NK-92 (cell line): ENCODE results near the gene PRODH.
"Not testable (repeated sequence)": the region's sequence is repeated elsewhere in the genome, so short reads cannot be mapped to it uniquely, and the experiment has no call there.

ENCODE experiments used
- DNase-seq: peaks from one replicate; lab custom pipeline; 2025; ENCODE audit not compliant: unreplicated experiment; lab: John Stamatoyannopoulos, UW

PRODH gene

GRCh38 chr22:18909556-18909955, 26.5 kb downstream of the PRODH start:
- no peak for DNase-seq

- no peak for DNase-seq
These were observed 29.2 kb downstream of the PRODH start for GRCh38 chr22:18906896-18907295.

- DNase-seq, result not testable (repeated sequence)
These were observed 29.7 kb downstream of the PRODH start for GRCh38 chr22:18906410-18906745.

GRCh38 chr22:18905540-18906409, 30.3 kb downstream of the PRODH start, which contains the start of gene DGCR6:
Gene DGCR6 (plus strand): TSS chr22:18906320. CDS start chr22:18906375, 55 bp downstream.
- no peak for DNase-seq

GRCh38 chr22:18896037-18896657, 39.9 kb downstream of the PRODH start:
- DNase-seq, result not testable (repeated sequence)

GRCh38 chr22:18893775-18894174, 42.3 kb downstream of the PRODH start:
- DNase-seq, result not testable (repeated sequence)

- DNase-seq, result not testable (repeated sequence)
These were observed 45.4 kb downstream of the PRODH start for GRCh38 chr22:18890510-18891192.

- no peak for DNase-seq
These were observed 48.0 kb downstream of the PRODH start for GRCh38 chr22:18888115-18888514.

- not testable (repeated sequence) for DNase-seq
These were observed 51.6 kb downstream of the PRODH start for GRCh38 chr22:18884465-18884864.

GRCh38 chr22:18881260-18881659, 54.8 kb downstream of the PRODH start:
- not testable (repeated sequence) for DNase-seq
